Right lobe of liver (tissue), 4 donors: ENCODE results near the gene SLC26A4.

ENCODE experiments used
- CTCF ChIP-seq, 4 donors: fragments of 200-600 bp in 3 of 4; fragments of 450-650 bp in 1 of 4; IDR thresholded peaks; one replicate each; pipeline versions ENCODE4 v1.5.1 to v1.8.0; 2016 to 2022; ENCODE audit warnings: antibody characterized with exemption in 4 of 4, mild to moderate bottlenecking in 2 of 4
- POLR2A ChIP-seq: fragments of 450-650 bp; IDR thresholded peaks from one replicate; pipeline ENCODE4 v1.6.1; 2017; ENCODE audit warnings: antibody characterized with exemption, mild to moderate bottlenecking
- donor health status: DM: no; HTN: no; CAD: no.
- donor health status: DM: no; HTN: no; CAD: no.
- donor health status: DM: no; HTN: yes; CAD: no.

- TF ChIP-seq CTCF (IDR thresholded peaks at IDR 0.05) (no peak), POLR2A (no peak)
Observed at GRCh38 chr7:107666790-107667189, 6.2 kb downstream of the SLC26A4 start.
